GM12891 (cell line): ENCODE results near the gene STAP1. TPM values are rescaled to one million over a fixed set of nuclear protein-coding genes. Genes with fewer than 3 reads are reported as not detected.
"Not testable (repeated sequence)": the region's sequence is repeated elsewhere in the genome, so short reads cannot be mapped to it uniquely, and the experiment has no call there.

Experiments used
- DNase-seq: peaks from one replicate; pipeline ENCODE4 v3.0.0; 2011; ENCODE audit warnings: low spot score; ENCODE audit not compliant: insufficient read length
- FAIRE-seq: peaks from 2 replicates; lab custom pipeline; 2011; peaks lifted over from hg19 to GRCh38; lab: Jason Lieb, UNC
- PAX5 ChIP-seq: IDR thresholded peaks from 2 replicates; pipeline ENCODE4 v1.6.1; 2011; ENCODE audit warnings: low read length, moderate library complexity, mild to moderate bottlenecking; ENCODE audit not compliant: insufficient read depth, severe bottlenecking
- POLR2A ChIP-seq: IDR thresholded peaks from 2 replicates; pipeline ENCODE4 v1.6.1; 2011; ENCODE audit warnings: low read depth, low read length, control low read depth
- POLR2AphosphoS5 ChIP-seq: IDR thresholded peaks from 2 replicates; pipeline ENCODE4 v1.6.1; 2011; ENCODE audit warnings: low read depth, low read length, control low read depth
- POU2F2 ChIP-seq: IDR thresholded peaks from 2 replicates; pipeline ENCODE4 v1.6.1; 2011; ENCODE audit warnings: low read depth, mild to moderate bottlenecking, control low read depth, low read length, moderate library complexity
- SPI1 ChIP-seq: IDR thresholded peaks from 2 replicates; pipeline ENCODE4 v1.6.1; 2011; ENCODE audit warnings: low read depth, low read length, control low read depth
- TAF1 ChIP-seq: IDR thresholded peaks from 2 replicates; pipeline ENCODE4 v1.6.1; 2011; ENCODE audit warnings: low read depth, low read length, control low read depth
- polyA plus RNA-seq: library from polyadenylated mRNA; unstranded; fragments of >200 nt; gene quantifications from one replicate; pipeline ENCODE4 v1.2.1, GENCODE V29; 2012; ENCODE audit warnings: low read depth, missing spikeins, inconsistent platforms; ENCODE audit not compliant: missing spikeins

STAP1 gene
- polyA plus RNA-seq, result 35.8 TPM

GRCh38 chr4:67558493-67558892, at the start of gene STAP1:
TSS of gene STAP1 (plus strand) at chr4:67558727. CDS start at chr4:67558810, 83 bp downstream.
- TF ChIP-seq TAF1 (peak; percentile 43; the same call in 1 of the 2 replicates), POLR2A (no peak), SPI1 (peak; percentile 91)
- peak; percentile 86 for FAIRE-seq
- no peak for DNase-seq

- no peak for DNase-seq
- FAIRE-seq, result no peak
- TF ChIP-seq SPI1 (no peak), POLR2AphosphoS5 (no peak), PAX5 (no peak), POU2F2 (no peak), TAF1 (no peak), POLR2A (no peak)
Measured at GRCh38 chr4:67512501-67512900, 46.0 kb upstream of the STAP1 start.

DNA sequence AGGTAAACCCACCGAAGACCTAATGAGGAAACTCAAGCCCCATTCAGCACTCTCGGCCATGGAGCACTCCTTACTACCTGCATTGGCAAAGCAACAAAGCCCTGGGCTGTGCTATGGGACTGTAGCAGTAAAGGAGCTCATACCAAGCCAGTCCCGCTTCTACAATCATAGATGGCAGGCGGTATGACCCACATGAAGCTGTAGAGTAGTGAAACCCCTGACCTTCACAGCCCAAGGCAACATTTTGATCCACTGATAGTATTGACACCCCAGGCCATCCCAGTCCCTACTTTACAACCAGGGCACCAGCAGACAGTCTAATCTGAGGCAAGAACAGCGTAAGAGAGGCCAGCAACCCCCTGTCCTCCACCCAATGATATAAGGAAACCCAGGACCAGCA, 38.4 kb upstream of the STAP1 start:
- TF ChIP-seq TAF1 (no peak), POLR2A (no peak), SPI1 (no peak), POU2F2 (no peak), POLR2AphosphoS5 (no peak), PAX5 (no peak)
- DNase-seq (no peak), FAIRE-seq (no peak)

DNA sequence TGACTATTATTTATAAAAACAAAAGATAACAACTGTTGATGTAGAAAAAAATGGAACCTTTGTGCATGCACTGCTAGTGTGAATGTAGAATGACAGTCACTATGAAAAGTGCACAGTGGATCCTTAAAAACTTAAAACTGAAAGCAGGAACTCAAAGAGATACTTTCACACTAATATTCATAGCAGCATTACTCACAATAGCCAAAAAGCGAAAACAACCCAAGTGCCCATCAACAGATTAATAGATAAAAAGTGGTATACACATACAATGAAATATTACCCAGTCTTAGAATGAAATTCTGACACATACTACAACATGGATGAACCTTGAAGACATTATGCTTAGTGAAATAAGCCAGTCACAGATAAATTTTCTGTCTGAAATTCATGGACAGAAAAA, 37.0 kb upstream of the STAP1 start:
- TF ChIP-seq TAF1, result no peak
- no peak for DNase-seq
- no peak for FAIRE-seq

DNA sequence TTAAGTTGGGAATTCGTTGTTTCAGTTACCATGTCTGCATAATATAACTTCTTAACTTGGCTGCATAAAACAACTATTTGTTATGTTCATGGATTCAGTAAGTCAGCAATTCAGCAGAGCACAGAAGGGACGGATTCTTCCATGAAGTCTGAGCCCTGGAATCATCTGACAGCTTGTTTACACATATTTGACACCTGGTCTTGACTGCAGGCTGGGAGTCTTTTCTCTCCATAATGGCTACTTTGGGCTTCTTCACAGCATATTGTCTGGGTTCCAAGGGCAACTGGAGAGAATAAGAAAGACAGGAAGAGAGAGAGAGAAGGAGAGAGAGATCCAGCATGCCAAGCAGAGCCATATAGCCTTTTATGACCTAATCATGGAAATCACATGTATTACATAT, 36.3 kb upstream of the STAP1 start:
- peak; percentile 28 for FAIRE-seq
- no peak for DNase-seq
- TF ChIP-seq POLR2AphosphoS5 (no peak), POU2F2 (no peak)

- no peak for TF ChIP-seq POLR2AphosphoS5
- TF ChIP-seq TAF1, result no peak
- TF ChIP-seq POLR2A, result no peak
- TF ChIP-seq POU2F2, result no peak
- TF ChIP-seq SPI1, result no peak
- TF ChIP-seq PAX5, result no peak
- FAIRE-seq, result peak; percentile 16
- DNase-seq, result no peak
Measured at GRCh38 chr4:67522851-67523671, 35.5 kb upstream of the STAP1 start.

DNA sequence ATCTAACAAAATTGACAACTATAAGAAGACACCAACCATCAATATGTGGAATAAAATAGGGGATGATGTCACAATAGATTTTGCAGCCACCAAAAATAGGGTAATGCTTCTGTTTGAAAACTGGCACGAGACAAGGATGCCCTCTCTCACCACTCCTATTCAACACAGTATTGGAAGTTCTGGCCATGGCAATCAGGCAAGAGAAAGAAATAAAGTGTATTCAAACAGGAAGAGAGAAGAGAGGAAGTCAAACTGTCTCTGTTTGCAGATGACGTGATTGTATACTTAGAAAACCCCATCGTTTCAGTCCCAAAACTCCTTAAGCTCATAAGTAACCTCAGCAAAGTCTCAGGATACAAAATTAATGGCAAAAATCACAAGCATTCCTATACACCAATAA, 34.4 kb upstream of the STAP1 start:
- peak; percentile 23; the same call in 1 of the 2 replicates for TF ChIP-seq SPI1
- FAIRE-seq, DNase-seq: not testable (repeated sequence)

DNA sequence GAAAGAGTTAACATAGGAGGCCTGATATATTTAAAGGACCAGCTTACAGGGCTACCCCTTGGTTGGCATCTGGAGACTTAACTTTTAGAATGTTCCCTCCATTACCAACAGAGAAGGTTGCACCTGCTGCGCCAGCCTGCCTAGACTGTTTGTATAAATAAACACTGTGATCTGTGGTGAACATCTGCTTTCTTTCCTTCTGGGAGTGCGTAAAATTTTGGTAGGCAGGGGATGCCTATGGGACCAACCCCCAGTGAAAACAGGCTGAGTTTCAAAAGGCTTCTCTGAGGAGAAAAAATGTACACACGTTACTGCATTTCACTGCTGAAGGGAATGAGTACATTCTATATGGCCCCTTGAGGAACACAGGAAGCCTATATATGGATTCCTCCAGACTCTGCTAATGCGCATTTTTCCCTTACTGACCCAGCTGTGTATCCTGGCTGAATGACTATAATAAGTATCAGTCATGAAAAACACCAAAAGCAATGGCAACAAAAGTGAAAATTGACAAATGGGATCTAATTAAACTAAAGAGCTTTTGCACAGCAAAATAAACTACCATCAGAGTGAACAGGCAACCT, 27.1 kb upstream of the STAP1 start:
- peak; percentile 13 for FAIRE-seq
- TF ChIP-seq POU2F2, result no peak
- TF ChIP-seq POLR2A, result no peak
- no peak for TF ChIP-seq TAF1
- no peak for TF ChIP-seq POLR2AphosphoS5
- TF ChIP-seq SPI1, result no peak
- no peak for TF ChIP-seq PAX5
- DNase-seq, result no peak

GRCh38 chr4:67532397-67532796, 26.1 kb upstream of the STAP1 start:
- FAIRE-seq, DNase-seq: not testable (repeated sequence)

- TF ChIP-seq TAF1 (no peak), POU2F2 (no peak), SPI1 (no peak)
- FAIRE-seq, result no peak
- DNase-seq, result no peak
Measured at GRCh38 chr4:67533112-67533511, 25.4 kb upstream of the STAP1 start.

DNA sequence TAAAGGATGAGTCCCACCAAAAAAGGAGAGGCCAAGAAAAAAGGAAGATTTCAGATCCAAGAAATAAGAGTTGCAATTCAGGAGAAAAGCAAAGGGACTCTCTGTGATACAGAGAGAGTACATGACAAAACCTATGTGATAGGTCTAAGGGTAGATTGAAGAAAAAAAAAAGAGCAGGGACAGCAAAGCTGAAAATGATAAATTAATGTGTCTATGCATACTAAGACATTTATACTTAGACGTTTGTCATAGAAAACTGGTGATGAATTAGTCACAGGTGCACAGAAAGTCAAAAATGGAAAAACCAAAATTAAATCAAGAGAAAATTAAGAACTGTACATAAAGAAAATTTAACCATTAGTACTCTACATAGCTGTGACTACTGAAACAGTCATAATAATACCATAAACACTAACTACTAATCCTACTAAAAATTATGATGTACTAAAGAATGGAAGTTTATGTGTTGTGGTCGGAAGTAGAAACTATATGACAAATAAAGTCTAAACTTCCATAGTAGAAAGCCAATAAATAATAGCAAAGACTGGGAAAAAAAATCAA, 23.2 kb upstream of the STAP1 start:
- FAIRE-seq (no peak), DNase-seq (no peak)
- no peak for TF ChIP-seq SPI1
- no peak for TF ChIP-seq PAX5
- no peak for TF ChIP-seq TAF1
- TF ChIP-seq POLR2A, result no peak
- TF ChIP-seq POLR2AphosphoS5, result no peak
- no peak for TF ChIP-seq POU2F2
